ENCODE data around the gene IFFO2. TPM values are rescaled to one million over a fixed set of nuclear protein-coding genes. Genes with fewer than 3 reads are reported as not detected.

IFFO2 gene
- total RNA-seq, 1 experiment from 2014 or later = 15.7 TPM

DNA sequence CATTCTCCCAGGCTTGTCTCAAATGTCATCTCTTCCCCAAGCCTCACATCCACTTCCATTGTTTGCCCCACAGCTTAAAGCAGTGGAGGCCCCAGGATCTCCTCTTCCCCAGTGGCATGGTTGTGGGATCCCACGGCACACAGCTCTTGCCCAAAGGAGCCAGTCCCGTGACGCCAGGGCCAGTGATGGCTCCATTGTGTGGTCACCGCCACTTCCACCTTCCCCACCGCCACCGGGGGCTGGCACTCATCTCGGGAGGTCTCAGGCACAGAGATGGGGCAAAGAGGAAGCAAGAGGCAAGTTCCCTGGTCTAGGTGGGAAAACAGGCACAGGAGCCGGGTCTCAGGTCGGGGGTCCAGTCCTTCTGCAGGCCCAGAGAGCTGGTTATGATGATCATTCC lies 31.2 kb downstream of the IFFO2 start:
- in situ Hi-C loops (cut with HindIII; ENCODE audit: low sequenced_read_pairs) = no loop called here

DNA sequence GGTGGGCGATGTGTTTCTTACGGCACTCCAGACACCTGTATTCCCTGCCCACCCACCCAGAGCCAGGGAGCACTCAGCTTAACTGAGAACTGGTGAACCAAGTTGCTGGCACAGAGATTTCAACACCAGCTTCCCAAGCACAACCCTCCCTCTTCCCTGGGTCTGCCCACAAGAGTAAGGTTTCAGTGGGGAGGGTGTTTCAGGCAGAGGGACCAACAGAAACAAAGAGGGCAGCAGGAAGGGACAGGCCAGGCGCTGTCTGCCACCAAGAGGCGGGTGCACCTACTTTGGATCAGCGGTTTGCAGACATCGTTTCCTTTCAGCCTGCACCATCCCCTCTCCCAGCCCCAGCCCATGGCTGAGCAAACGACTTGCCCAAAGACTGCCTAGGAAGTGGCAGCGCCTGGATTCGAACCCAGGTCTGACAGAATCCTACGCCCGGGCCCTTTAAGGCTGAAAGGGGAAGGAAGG lies 32.2 kb downstream of the IFFO2 start:
- in situ Hi-C loops (cut with HindIII; ENCODE audit: low sequenced_read_pairs) = no loop called here
- peak; percentile 65 for DNase-seq (ENCODE audit: low spot score)

More for the DNA sequence above, 31.2 kb downstream of the IFFO2 start:
- no peak for DNase-seq (ENCODE audit: low spot score)

DNA sequence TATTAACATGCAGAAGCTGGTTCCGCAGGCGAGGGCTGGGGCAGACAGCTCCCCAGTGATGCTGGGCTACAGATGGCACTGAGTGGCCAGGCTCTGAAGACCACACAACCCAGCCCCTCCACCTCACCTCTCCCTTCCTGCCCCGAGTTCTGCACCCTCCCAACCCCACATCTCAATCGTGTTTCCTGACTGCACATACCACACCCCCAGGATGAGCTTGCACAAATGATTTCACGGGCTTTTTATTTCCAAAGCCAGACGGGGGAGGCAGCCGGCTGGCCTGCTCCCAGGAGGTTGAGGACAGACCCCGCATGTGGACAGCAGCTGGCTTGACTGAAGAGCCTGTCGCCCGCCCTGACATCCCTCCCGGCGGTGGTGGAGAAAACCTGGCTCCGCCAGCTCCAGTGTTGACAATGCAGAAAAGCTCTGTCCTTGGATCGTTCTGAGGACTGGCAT lies 32.7 kb downstream of the IFFO2 start:
- in situ Hi-C loops (cut with HindIII; ENCODE audit: low sequenced_read_pairs) = no loop called here
- DNase-seq (ENCODE audit: low spot score) = peak; percentile 71

DNA sequence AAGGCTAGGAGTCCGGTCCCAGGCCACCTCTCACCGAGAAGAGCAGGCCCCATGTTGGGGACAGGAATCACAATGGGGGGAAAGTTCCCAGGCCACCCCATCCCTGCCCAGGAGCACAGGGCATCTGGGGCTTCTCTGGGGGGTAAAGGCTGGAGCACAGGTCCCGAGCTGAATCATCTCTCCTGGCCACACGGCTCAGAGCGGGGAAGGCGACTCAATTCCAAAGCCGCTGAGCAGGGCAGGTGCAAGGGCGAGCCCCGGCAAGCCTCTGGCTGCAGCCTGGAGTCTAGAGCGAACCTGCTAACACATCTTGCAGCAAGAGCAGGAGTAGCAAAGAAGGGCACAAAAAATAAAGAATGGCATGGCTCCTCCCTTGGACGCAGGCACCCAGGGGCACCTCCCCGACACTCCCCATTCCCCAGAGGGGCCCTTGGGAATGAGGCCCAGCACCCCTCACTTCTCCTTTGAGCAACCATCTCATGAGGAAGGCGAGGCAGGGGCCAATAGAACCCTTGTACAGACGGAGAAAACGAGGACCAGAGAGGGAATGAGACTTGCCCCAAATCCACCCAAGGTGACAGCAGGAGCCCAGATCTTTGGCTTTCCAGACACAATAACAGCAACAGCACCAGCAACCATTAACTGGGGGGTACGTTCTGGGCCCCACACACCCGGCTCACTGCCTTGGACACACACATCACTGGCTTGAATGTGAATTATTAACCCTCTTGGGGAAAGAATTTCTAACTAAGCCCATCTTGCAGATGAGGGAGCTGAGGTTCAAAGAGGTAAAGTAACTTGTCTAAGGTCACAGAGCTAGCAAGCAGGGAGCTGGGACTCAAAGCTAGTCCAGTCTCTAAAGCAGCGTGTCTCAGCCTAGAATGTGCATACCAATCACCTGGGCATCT lies 33.4 kb downstream of the IFFO2 start:
- peak; percentile 47 for DNase-seq (ENCODE audit: low spot score)
- in situ Hi-C loops (cut with HindIII; ENCODE audit: low sequenced_read_pairs) = no loop called here

DNA sequence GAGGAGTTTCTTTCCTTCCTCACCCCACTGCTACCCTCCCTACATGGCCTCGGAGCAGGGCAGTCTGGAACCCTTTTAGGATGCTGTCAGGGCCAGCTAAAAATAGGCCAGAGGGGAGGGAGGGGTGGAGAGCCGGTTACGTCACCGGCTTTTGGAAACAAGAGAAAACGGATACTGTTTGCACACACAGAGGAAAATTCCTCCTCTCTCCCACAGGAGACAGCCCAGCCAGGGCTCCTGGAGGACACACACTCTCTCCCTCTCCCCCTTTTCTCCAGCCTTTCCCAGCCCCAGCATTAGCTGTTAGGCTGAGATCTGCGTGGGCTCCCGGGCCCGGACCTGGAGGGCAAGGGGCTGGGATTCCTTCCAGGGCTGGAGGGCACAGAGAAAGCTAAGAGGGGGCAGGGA lies 34.2 kb downstream of the IFFO2 start:
- peak; percentile 99 for DNase-seq (ENCODE audit: low spot score)
- in situ Hi-C loops (cut with HindIII; ENCODE audit: low sequenced_read_pairs) = no loop called here

DNA sequence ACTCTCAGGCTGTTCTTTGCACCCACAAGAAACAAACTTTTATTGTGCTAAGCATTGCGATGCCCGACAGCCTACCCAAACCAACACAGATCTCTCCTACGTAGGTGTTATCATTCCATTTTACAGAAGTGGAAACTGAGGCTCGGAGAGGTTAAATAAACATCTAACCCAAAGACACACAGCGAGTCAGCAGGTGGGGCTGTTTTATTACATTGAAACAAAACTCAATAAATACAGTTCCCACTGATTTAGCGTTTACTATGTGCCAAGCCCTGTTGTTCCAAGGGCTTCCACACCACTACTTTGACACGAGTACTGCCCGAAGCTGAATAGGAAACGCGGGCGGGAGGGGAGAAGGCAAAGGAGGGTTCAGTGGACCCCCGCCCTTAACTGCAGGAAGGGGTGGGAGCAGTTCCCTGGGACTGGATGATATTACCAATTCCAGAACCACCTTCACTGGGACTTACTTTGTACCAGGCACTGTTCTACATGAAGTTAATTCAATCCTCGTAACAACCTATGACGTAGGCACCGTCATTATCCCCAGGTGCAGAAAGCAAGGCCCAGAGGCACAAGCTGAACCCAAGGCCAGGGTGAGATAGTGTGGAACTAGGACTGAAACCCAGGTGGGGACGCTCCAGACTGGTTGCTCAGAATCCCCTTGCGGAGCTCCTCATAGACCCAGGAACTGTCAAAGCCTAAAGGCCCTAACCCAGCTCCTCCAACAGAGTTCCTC lies 34.8 kb downstream of the IFFO2 start:
- in situ Hi-C loops (cut with HindIII; ENCODE audit: low sequenced_read_pairs) = no loop called here
- peak; percentile 30 for DNase-seq (ENCODE audit: low spot score)

DNA sequence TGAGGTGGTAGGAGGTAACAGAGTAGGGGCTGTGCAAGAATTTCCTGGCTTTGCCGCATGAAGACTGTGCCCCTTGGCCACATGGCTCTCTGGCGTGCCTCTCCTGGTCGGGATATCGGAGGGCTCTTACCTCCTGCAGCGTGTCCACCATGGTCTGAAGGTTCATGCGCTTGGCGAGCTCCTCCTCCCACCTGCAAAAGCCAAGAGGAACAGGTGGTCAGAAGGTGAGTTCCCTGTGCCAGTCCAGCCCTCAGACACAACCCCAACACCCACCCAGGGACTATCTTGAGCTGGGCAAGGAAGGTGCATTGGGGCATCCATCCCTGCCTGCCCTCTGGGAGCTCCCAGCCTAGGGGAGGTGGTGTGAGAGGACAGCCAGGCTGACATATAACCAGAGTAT lies 35.5 kb downstream of the IFFO2 start:
- in situ Hi-C loops (cut with HindIII; ENCODE audit: low sequenced_read_pairs) = no loop called here
- DNase-seq (ENCODE audit: low spot score) = peak; percentile 54

DNA sequence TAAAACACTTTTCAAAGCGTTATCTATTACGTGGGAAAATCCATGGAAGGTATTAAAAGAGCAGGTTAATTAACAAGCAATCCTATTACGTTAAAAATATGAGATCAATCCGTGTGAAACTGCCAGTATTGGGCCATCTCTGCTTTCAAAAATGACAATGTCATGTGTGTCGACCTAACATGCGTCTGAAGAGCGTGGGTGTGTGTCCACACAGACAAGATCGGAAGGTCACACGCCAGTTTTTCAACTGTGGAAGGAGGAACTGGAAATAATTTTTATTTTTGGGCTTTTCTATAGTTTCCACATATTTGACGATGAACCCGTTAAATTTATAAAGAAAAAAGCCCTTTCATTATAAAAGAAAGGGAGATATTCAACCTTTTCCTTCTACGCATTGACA lies 36.5 kb downstream of the IFFO2 start:
- DNase-seq (ENCODE audit: low spot score) = no peak
- in situ Hi-C loops (cut with HindIII; ENCODE audit: low sequenced_read_pairs) = no loop called here

DNA sequence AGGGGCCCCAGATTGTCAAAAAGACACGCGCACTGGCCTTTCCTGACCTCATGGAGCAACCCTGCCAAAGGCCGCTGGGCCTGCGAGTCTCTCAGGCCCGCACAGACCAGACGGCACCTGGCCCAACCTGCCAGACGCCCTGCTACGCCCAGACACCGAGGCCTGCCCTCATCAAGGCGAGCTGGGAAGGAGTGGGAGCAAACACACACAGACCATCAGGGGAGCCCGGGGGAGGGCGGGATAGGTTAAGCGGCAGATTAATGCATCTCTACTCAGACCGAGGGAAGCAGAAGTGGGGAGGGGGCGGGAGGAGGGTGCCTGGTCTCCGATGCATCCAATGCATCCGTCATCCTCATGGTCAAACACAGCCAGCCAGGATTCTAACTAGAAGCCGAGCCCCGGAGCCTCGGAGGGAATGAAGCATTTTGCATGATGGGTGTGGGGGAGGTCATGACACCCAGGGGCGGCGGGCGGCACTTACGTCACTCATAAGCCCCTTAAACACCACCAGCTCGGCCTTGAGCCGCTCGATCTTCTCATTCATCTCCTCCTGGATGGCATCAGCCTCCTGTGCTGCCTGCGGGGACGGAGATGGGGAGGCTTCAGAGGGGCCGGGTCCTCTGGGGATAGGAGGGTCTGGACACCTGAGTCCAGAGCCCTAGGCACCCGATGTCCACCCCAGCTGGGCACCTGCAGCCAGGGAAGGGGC lies 37.1 kb downstream of the IFFO2 start:
- in situ Hi-C loops (cut with HindIII; ENCODE audit: low sequenced_read_pairs) = no loop called here
- DNase-seq (ENCODE audit: low spot score) = peak; percentile 68

DNA sequence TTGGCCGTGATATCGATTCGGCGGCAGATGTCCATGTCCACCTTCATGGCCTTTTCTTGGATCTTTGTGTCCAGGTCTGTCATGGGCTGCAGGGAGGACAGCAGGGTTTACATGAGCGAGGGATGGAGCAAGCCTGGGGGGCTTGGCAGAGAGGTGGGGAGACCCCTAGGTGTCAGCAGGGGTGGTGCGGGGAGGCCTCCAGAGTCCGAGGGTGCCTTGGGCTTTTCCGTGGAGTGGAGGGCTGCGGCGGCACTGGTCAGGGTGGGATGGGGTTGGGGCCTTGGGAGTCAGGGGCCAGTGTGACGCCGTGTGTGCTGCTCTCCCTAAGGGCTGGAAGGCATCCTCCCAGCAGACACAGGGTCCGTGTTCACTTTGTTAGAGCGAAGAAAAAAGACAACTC lies 38.1 kb downstream of the IFFO2 start:
- in situ Hi-C loops (cut with HindIII; ENCODE audit: low sequenced_read_pairs) = no loop called here

DNA sequence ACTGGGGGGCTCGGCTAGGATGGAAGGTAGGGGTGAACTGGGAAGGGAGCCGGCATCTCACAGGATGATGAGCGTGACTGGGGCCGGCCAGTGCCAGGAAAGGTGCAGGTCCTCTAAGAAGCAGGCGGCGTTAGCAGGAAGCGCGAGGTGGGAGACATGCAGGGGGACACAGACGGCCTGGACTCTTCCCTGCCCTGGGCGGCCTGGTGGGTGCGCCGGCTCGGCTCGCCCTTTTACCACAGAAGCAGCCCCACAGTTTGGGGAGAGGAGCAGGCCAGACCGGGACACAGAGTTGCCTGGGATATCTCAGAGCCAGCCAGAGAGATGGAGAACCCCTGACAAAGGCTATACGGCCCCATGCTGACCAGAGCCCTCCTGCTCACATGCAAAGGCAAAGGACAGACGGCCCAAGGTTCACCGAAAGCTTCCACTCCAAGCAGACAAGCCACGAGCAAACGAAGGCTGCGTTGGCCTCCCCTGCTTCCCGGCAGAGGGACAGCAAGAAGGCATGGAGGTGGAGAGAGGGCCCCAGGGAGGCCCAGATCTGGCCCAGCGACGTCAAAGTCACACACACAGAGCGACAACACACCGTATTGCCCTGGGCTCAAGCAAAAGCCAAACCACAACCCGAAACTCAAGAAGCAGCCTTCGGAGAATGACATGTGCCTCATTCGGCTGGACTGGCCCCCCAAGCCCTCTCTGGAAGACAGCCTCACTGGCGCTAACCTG lies 39.2 kb downstream of the IFFO2 start:
- DNase-seq (ENCODE audit: low spot score) = no peak
- in situ Hi-C loops (cut with HindIII; ENCODE audit: low sequenced_read_pairs) = no loop called here

More for the DNA sequence above, 38.1 kb downstream of the IFFO2 start:
- no peak for DNase-seq (ENCODE audit: low spot score)

DNA sequence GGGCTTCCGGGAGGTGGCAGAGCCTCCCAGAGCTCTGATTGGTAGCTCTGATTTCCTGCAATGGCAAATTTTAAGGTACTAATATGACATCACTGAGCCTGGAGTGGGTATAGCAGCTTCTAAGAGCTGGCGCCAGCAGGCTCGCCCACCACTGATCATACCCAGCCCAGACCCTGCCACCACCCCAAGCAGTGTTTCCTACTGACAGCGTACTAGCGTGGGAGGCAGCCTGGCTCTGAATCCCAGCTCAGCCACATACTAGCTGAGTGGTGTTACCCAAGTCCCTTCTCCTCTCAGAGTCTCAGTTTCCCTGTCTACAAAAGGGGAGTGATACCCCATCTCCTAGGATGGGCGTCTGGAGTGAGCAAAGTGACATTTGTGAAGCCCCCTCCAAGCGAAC lies 41.1 kb downstream of the IFFO2 start:
- in situ Hi-C loops (cut with HindIII; ENCODE audit: low sequenced_read_pairs) = no loop called here

DNA sequence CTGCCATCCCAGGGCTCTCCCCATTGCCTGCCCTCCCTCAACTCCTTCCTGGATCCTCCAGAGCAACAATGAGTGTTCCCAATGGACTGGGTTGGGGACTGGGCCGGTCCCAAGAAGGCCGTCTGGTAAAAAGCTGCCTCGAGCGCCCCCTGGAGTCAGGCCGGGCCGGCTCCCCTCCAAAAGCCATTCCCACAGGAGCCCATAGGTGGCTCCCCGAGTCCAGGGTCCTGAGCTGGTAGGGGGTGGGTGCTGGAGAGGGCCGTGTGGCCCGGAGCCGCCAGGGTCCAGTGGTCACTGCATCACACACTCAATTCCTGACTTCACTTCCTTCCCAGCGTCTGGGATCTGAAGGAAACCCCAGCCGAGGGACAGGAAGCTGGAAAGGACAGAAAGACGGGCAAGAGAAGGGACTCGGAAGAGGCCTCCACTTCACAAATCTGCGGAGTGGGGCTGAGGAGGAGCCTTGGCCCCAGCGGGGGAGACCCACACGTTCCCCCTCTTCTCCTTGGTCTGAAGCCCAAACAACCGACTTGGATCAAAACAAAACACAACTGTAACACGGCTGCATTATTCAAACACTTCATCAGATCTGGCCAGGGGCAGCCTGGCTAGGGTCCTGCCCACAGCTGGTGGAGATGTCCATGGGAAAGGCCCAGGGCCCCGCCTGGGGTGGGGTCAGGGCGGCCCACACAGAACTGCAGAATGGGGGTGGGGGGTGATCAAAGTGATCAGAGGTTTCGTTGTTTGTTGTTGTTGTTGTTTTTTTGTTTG lies 43.2 kb downstream of the IFFO2 start:
- peak; percentile 68 for DNase-seq (ENCODE audit: low spot score)
- in situ Hi-C loops (cut with HindIII; ENCODE audit: low sequenced_read_pairs) = no loop called here

More for the DNA sequence above, 41.1 kb downstream of the IFFO2 start:
- DNase-seq (ENCODE audit: low spot score) = no peak

DNA sequence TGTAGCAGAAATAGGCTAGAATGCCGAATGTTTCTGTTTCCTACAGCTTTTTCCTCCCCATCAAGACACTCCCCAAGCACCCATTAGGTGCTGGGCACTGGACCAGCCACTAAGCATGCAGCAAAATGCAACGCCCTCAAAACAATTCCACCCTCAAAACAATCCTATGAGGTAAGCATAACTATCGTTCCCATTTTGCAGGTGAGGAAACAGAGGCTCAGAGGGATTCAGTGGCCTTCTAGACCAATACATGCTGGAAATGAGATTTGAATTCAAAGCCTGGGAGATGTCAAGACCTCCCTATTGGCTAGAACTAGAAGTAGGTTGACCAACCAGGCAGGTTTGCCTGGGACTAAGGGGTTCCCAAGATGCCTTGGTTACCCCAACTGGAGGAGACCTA lies 43.9 kb downstream of the IFFO2 start:
- in situ Hi-C loops (cut with HindIII; ENCODE audit: low sequenced_read_pairs) = no loop called here
- no peak for DNase-seq (ENCODE audit: low spot score)

DNA sequence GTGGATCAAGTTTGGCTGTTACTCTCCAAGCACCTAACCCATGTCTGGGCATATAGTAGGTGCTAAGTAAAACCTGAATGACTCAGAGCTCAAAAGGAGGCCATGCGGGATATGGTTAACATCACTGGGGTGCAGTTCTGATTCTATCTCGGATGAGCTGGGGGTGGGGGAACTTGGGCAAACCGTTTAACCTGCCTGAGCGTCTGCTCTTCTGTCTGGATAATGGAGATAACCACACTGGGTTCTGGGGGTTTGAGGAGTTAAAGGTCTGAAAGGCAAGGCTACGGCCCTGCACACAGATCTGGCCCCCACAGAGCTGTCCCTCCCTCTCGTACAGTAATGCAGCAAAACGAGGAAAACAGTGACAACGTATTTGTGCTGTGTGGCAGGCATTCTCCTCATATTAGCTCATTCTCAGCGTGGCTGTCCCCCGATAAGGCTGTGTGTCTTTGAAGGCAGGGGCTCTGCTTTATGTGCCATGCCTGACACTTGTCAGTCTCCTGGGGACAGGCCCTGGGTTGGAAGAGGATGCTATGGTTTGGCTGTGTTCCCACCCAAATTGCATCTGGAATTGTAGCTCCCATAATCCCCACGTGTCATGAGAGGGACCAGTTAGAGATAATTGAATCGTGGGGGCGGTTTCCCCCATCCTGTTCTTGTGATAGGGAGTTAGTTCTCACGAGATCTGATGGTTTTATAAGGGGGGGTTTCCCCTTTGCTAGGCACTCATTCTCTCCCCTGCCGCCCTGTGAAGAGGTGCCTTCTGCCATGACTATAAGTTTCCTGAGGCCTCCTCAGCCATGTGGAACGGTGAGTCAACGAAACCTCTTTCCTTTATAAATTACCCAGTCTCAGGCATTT lies 47.3 kb downstream of the IFFO2 start:
- in situ Hi-C loops (cut with HindIII; ENCODE audit: low sequenced_read_pairs) = no loop called here
- no peak for DNase-seq (ENCODE audit: low spot score)

DNA sequence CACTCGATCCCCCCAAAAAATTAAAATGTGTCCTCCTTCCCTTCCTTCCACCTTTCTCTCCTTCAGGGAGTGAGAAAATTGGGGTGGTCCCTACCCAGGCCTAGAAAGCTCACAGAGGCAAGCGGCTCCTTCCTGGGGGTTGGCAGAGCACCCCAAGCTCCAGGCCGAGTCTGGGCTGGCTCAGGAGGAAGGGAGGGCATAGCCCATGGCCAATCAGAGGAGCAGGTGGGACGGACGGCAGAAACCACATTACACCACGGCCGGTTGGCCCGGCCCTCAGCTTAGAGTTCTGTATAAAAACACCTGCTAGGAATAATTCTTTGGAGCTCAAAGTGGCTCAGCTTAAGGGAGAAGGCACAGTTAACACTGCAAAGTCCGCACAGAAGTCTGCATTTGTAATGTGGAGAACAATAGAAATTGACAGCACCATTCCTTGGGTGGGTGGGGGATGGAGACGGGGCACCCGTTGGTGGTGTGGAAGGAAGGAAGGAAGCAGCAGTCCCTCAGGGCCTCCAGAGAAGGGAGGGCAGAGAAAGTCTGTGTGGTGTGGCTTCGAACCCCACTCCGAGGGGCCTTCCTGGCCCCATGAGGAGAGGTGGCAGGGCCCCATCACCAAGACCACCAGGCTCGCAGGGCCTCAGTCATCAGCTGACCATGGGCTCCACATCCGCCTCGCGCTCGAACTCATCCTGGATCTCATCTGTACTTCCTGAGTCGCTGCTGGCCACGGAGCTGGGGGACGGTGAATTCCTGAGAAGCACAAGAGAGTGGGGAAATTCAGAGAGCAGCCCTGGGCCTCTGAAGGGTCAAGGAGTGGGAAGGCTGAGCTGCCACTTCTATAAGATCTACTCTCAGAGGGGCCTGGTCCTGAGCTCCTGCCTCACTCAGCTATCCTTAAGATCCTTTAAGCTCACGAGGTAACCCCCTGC lies 48.3 kb downstream of the IFFO2 start:
- DNase-seq (ENCODE audit: low spot score) = peak; percentile 59
- in situ Hi-C loops (cut with HindIII; ENCODE audit: low sequenced_read_pairs) = no loop called here

Measured in G401 (cell line).